ENCODE measurements around the gene SFTPA2. TPM values are rescaled to one million over a fixed set of nuclear protein-coding genes. Genes with fewer than 3 reads are reported as not detected.
A peak's percentile ranks its signal among the peaks of the same experiment; 100 is the strongest.
"Not testable (repeated sequence)": the region's sequence is repeated elsewhere in the genome, so short reads cannot be mapped to it uniquely, and the experiment has no call there.

Gene SFTPA2
- polyA plus RNA-seq, 1 donor: not detected

- Histone ChIP-seq H3K27ac (ENCODE audit: low read length) (no peak overlapping the region), H3K4me3 (ENCODE audit: low read length) (no peak overlapping the region), H3K4me1 (ENCODE audit: control insufficient read depth, insufficient read depth, low read length) (no peaks in the 10 kb centered on the region), H3K9me3 (ENCODE audit: control insufficient read depth, low read depth, low read length) (no peaks in the 10 kb centered on the region), H3K36me3 (ENCODE audit: control insufficient read depth, insufficient read depth, low read length) (no peaks in the 10 kb centered on the region), H3K27me3 (ENCODE audit: control insufficient read depth, insufficient read depth, low read length) (peaks cover 4% of the 10 kb centered on the region)
- no peak for DNase-seq
Measured at GRCh38 chr10:79588800-79589199, 28.6 kb upstream of the SFTPA2 start.

DNA sequence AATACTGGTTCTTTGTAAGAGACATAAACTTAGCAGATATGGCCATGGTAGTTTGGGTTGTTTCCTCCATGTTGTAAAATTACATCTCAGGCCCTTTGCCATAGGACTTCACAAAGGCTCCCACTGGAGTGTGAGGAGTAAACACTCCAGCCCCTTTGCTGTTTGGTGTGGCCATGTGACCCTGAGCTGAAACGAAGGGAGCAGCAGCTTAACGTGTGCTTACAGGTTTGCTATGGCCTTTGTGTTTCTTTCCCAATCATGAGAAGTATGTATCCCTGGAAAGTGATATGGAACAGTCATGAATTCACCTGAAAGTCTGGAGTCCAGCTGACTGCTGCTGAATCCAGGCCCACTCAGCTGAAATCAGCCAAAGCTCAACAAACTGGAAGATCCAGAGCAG is 26.7 kb upstream of the SFTPA2 start:
- Histone ChIP-seq H3K4me1 (ENCODE audit: control insufficient read depth, insufficient read depth, low read length) (no peaks in the 10 kb centered on the region), H3K36me3 (ENCODE audit: control insufficient read depth, insufficient read depth, low read length) (no peaks in the 10 kb centered on the region), H3K4me3 (ENCODE audit: low read length) (no peak overlapping the region), H3K9me3 (ENCODE audit: control insufficient read depth, low read depth, low read length) (no peaks in the 10 kb centered on the region), H3K27ac (ENCODE audit: low read length) (no peak overlapping the region), H3K27me3 (ENCODE audit: control insufficient read depth, insufficient read depth, low read length) (peaks cover 4% of the 10 kb centered on the region)
- DNase-seq: no peak
- 20% methylated on average over 1 of the region's 2 CpGs for WGBS (ENCODE audit: insufficient coverage, low lambda C conversion rate)

DNA sequence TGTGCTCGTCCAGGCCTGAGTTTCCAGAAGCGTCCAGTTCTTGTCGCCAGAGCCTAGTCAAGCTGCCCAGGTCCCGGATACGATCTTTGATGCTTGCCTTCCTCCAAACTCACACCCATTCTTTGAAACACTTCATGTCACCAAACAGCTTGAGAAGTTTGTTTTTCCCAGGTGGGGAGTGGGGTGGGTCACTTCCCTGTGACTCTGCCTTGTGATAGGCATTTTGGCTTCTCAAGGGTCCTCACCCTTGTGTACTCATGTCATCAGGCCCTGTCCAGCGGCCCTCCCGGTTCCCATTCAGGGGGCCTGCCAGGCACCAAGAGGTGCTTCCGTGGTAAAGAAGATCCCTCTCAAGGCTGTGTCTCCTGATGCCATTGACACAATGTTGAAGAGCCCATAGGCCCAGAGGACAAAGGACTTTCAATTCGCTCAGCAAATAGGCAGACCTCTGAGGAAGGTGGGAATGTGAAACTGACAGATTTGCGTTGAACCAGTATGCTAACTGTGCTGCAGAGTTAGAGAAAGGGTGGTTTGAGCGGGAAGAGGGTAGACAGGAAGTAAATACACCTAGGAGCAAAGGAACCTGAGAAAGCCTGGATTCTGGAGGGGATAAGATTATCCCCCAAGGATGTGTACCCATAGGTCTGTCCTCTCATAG is 25.8 kb upstream of the SFTPA2 start:
- no peak overlapping the region for H3K4me3 ChIP-seq (ENCODE audit: low read length)

GRCh38 chr10:79583488-79584024 is 23.3 kb upstream of the SFTPA2 start:
- no peaks in the 10 kb centered on the region for H3K4me1 ChIP-seq (ENCODE audit: control insufficient read depth, insufficient read depth, low read length)
- H3K27ac ChIP-seq (ENCODE audit: low read length): no peak overlapping the region
- WGBS (ENCODE audit: insufficient coverage, low lambda C conversion rate): 91% methylated on average over 4 of the region's 7 CpGs
- H3K36me3 ChIP-seq (ENCODE audit: control insufficient read depth, insufficient read depth, low read length): no peaks in the 10 kb centered on the region
- no peak for DNase-seq
- H3K27me3 ChIP-seq (ENCODE audit: control insufficient read depth, insufficient read depth, low read length): no peaks in the 10 kb centered on the region
- no peak overlapping the region for H3K4me3 ChIP-seq (ENCODE audit: low read length)
- H3K9me3 ChIP-seq (ENCODE audit: control insufficient read depth, low read depth, low read length): peaks cover 3% of the 10 kb centered on the region

More for the DNA sequence above, 25.8 kb upstream of the SFTPA2 start:
- Histone ChIP-seq H3K27me3 (ENCODE audit: control insufficient read depth, insufficient read depth, low read length) (peaks cover 4% of the 10 kb centered on the region), H3K27ac (ENCODE audit: low read length) (no peak overlapping the region), H3K4me1 (ENCODE audit: control insufficient read depth, insufficient read depth, low read length) (no peaks in the 10 kb centered on the region), H3K36me3 (ENCODE audit: control insufficient read depth, insufficient read depth, low read length) (no peaks in the 10 kb centered on the region), H3K9me3 (ENCODE audit: control insufficient read depth, low read depth, low read length) (no peaks in the 10 kb centered on the region)
- no CpG with 5 or more reads among the region's 11 CpGs for WGBS (ENCODE audit: insufficient coverage, low lambda C conversion rate)
- DNase-seq: no peak

- no CpG with 5 or more reads among the region's 6 CpGs for WGBS (ENCODE audit: insufficient coverage, low lambda C conversion rate)
- not testable (repeated sequence) for H3K27me3 ChIP-seq (ENCODE audit: control insufficient read depth, insufficient read depth, low read length); H3K36me3 ChIP-seq (ENCODE audit: control insufficient read depth, insufficient read depth, low read length); H3K4me3 ChIP-seq (ENCODE audit: low read length); DNase-seq; H3K27ac ChIP-seq (ENCODE audit: low read length); H3K4me1 ChIP-seq (ENCODE audit: control insufficient read depth, insufficient read depth, low read length); H3K9me3 ChIP-seq (ENCODE audit: control insufficient read depth, low read depth, low read length)
Measured at GRCh38 chr10:79582954-79583353, 22.7 kb upstream of the SFTPA2 start.

- Histone ChIP-seq H3K4me1 (ENCODE audit: control insufficient read depth, insufficient read depth, low read length) (no peaks in the 10 kb centered on the region), H3K27me3 (ENCODE audit: control insufficient read depth, insufficient read depth, low read length) (no peaks in the 10 kb centered on the region), H3K36me3 (ENCODE audit: control insufficient read depth, insufficient read depth, low read length) (no peaks in the 10 kb centered on the region), H3K9me3 (ENCODE audit: control insufficient read depth, low read depth, low read length) (peaks cover 3% of the 10 kb centered on the region), H3K4me3 (ENCODE audit: low read length) (no peak overlapping the region), H3K27ac (ENCODE audit: low read length) (no peak overlapping the region)
- 100% methylated on average over 2 of the region's 6 CpGs for WGBS (ENCODE audit: insufficient coverage, low lambda C conversion rate)
- no peak for DNase-seq
Measured at GRCh38 chr10:79582096-79582495, 21.9 kb upstream of the SFTPA2 start.

DNA sequence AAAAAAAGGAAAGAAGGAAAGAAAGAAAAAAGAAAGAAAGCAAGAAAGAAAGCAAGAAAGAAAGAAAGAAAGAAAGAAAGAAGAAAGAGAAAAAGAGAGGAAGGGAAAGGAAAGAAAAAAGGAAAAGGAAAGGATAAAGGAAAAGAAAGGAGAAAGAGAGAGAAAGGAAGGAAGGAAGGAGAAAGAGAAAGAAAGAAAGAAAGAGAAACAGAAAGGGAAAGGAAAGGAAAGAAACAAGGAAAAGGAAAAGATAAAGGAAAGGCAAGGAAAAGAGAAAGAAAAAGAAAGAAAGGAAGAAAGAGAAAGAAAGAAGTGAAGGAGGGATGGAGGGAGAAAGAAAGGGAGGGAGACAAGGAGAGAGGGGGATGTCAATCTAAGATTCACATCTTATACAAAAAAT is 20.8 kb upstream of the SFTPA2 start:
- no peak overlapping the region for H3K4me3 ChIP-seq (ENCODE audit: low read length)
- H3K36me3 ChIP-seq (ENCODE audit: control insufficient read depth, insufficient read depth, low read length): no peaks in the 10 kb centered on the region
- no peaks in the 10 kb centered on the region for H3K4me1 ChIP-seq (ENCODE audit: control insufficient read depth, insufficient read depth, low read length)
- peaks cover 3% of the 10 kb centered on the region for H3K9me3 ChIP-seq (ENCODE audit: control insufficient read depth, low read depth, low read length)
- H3K27ac ChIP-seq (ENCODE audit: low read length): no peak overlapping the region
- DNase-seq: no peak
- no peaks in the 10 kb centered on the region for H3K27me3 ChIP-seq (ENCODE audit: control insufficient read depth, insufficient read depth, low read length)

DNA sequence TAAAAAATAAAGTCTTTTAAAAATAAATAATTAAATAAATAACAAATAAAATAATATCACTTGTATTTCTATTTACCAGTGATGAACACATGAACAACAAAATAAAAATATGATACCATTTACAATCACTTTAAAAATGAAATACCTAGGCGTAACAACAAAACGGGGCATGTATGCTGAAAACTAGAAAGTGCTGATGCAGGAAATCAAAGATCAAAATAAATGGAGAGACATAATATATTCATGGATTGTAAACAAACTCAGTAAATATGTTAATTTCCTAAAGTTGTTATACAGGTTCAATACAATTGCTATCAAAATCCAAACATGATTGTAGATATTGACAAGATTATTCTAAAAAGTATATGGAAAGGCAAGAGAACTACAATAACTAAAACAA is 19.2 kb upstream of the SFTPA2 start:
- DNase-seq: no peak
- WGBS (ENCODE audit: insufficient coverage, low lambda C conversion rate): no CpG with 5 or more reads among the region's 2 CpGs
- H3K27ac ChIP-seq (ENCODE audit: low read length): no peak overlapping the region
- no peak overlapping the region for H3K4me3 ChIP-seq (ENCODE audit: low read length)
- H3K4me1 ChIP-seq (ENCODE audit: control insufficient read depth, insufficient read depth, low read length): no peaks in the 10 kb centered on the region
- no peaks in the 10 kb centered on the region for H3K36me3 ChIP-seq (ENCODE audit: control insufficient read depth, insufficient read depth, low read length)
- H3K9me3 ChIP-seq (ENCODE audit: control insufficient read depth, low read depth, low read length): peaks cover 3% of the 10 kb centered on the region
- no peaks in the 10 kb centered on the region for H3K27me3 ChIP-seq (ENCODE audit: control insufficient read depth, insufficient read depth, low read length)

GRCh38 chr10:79570624-79571023 is 10.4 kb upstream of the SFTPA2 start:
- not testable (repeated sequence) for DNase-seq; H3K27me3 ChIP-seq (ENCODE audit: control insufficient read depth, insufficient read depth, low read length)
- WGBS (ENCODE audit: insufficient coverage, low lambda C conversion rate): no CpG with 5 or more reads among the region's 6 CpGs

GRCh38 chr10:79563426-79563825 is 3.2 kb upstream of the SFTPA2 start:
- Histone ChIP-seq H3K9me3 (ENCODE audit: control insufficient read depth, low read depth, low read length) (no peaks in the 10 kb centered on the region), H3K36me3 (ENCODE audit: control insufficient read depth, insufficient read depth, low read length) (no peaks in the 10 kb centered on the region), H3K4me1 (ENCODE audit: control insufficient read depth, insufficient read depth, low read length) (no peaks in the 10 kb centered on the region), H3K27me3 (ENCODE audit: control insufficient read depth, insufficient read depth, low read length) (peaks cover 3% of the 10 kb centered on the region), H3K27ac (ENCODE audit: low read length) (no peak overlapping the region), H3K4me3 (ENCODE audit: low read length) (no peak overlapping the region)
- no CpG with 5 or more reads among the region's 4 CpGs for WGBS (ENCODE audit: insufficient coverage, low lambda C conversion rate)
- DNase-seq: no peak

More at GRCh38 chr10:79570624-79571023, 10.4 kb upstream of the SFTPA2 start:
- H3K4me1 ChIP-seq (ENCODE audit: control insufficient read depth, insufficient read depth, low read length); H3K9me3 ChIP-seq (ENCODE audit: control insufficient read depth, low read depth, low read length); H3K27ac ChIP-seq (ENCODE audit: low read length); H3K4me3 ChIP-seq (ENCODE audit: low read length); H3K36me3 ChIP-seq (ENCODE audit: control insufficient read depth, insufficient read depth, low read length): not testable (repeated sequence)

- no CpG with 5 or more reads among the region's 17 CpGs for WGBS (ENCODE audit: insufficient coverage, low lambda C conversion rate)
- Histone ChIP-seq H3K4me3 (ENCODE audit: low read length) (no peak overlapping the region), H3K27ac (ENCODE audit: low read length) (no peak overlapping the region), H3K9me3 (ENCODE audit: control insufficient read depth, low read depth, low read length) (no peaks in the 10 kb centered on the region), H3K27me3 (ENCODE audit: control insufficient read depth, insufficient read depth, low read length) (peaks cover 3% of the 10 kb centered on the region), H3K4me1 (ENCODE audit: control insufficient read depth, insufficient read depth, low read length) (no peaks in the 10 kb centered on the region), H3K36me3 (ENCODE audit: control insufficient read depth, insufficient read depth, low read length) (no peaks in the 10 kb centered on the region)
- DNase-seq: peak; percentile 40 to 45
Measured at GRCh38 chr10:79562135-79562756, 2.0 kb upstream of the SFTPA2 start.
